ENCODE measurements around the gene SYNC. TPM values are rescaled to one million over a fixed set of nuclear protein-coding genes. Genes with fewer than 3 reads are reported as not detected.

SYNC gene
- total RNA-seq, 1 donor from 2014 or later, result 14.5 TPM

DNA sequence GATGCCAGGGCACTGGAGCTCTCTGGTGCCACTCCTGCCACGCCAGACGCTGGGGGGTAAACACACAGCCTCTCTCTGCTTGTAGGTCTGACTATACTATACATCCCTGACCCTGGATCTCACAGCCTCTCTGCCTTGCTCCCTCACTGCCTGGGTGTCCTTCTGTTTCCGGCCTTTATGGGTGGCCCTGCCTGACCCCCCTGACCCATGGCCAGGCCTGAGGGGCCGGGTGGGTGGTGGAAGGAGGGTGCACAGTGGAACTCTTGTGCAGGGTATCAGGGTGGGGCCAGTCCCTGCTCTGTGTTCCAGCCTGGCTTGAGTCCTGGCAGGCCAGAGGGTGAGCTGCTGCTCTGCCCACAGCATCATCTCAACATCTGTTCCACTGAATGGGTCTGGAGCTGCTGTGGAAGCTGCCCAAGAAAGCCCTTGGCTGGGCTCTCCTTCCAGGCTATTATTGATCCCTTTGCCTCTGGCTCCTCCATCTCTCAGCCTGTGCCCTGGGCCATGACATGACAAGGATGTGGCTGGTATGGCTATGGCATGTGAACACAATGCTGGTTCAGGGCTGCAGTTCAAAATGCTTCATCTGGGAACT lies 17.2 kb upstream of the SYNC start:
- Histone ChIP-seq H3K36me3 (no peaks in the 10 kb centered on the region), H3K9me3 (no peaks in the 10 kb centered on the region), H3K27ac (no peak overlapping the region), H3K4me1 (peaks cover 15% of the 10 kb centered on the region), H3K27me3 (ENCODE audit: low read depth) (no peaks in the 10 kb centered on the region), H3K4me3 (no peak overlapping the region)
- TF ChIP-seq CTCF (IDR thresholded peaks at IDR 0.05), result no peak
- intact Hi-C loops (cut with DNase I), result no loop called here
- no peak for ATAC-seq
- DNase-seq, result no peak

DNA sequence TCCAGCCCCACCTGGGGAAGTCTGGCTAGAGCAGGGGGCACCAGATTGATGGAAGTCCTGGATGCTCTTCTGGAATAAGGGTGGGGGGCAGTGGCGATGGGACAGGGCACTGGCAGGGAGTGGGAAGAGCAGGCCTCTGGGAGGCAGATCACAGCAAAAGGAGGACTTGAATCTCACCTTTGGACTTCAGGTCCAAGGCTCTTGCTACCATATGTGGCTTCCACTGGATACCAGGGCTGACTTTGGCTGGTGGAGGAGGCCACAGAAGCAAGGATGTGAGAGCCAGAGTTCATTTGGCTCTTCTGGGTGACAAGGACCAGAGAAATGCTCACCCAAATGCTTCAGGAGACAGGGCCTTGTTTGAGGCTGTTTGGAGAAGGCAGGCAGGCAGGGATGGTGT lies 16.0 kb upstream of the SYNC start:
- no peak overlapping the region for H3K4me3 ChIP-seq
- no peak for ATAC-seq
- H3K36me3 ChIP-seq, result no peaks in the 10 kb centered on the region
- no peak overlapping the region for H3K27ac ChIP-seq
- no peaks in the 10 kb centered on the region for H3K9me3 ChIP-seq
- no peaks in the 10 kb centered on the region for H3K27me3 ChIP-seq (ENCODE audit: low read depth)
- intact Hi-C loops (cut with DNase I), result no loop called here
- TF ChIP-seq CTCF (IDR thresholded peaks at IDR 0.05), result no peak
- peaks cover 13% of the 10 kb centered on the region for H3K4me1 ChIP-seq
- DNase-seq, result no peak

DNA sequence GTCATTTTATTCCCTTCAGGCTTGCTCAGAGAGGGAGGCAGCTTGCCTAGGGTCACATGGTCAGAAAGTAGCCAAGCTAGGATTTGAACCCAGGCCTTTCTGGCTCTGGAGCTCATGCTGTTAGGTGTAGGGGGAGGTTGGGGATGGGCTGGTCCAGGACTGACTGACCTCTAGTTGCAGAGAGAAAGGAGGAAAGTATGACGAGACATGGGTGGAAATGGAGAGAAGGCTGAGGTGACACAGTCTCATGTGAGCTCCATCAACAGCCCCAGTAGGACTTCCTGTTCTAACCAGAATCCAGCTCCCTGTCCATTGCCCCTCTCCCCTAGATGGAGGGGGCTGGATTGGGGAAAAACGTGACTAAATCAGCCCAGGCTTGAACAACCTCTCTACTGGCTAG lies 15.5 kb upstream of the SYNC start:
- H3K36me3 ChIP-seq, result no peaks in the 10 kb centered on the region
- H3K4me3 ChIP-seq, result no peak overlapping the region
- no peak for DNase-seq
- no peak for ATAC-seq
- intact Hi-C loops (cut with DNase I), result no loop called here
- TF ChIP-seq CTCF (IDR thresholded peaks at IDR 0.05), result no peak
- H3K9me3 ChIP-seq, result no peaks in the 10 kb centered on the region
- H3K27me3 ChIP-seq (ENCODE audit: low read depth), result no peaks in the 10 kb centered on the region
- no peak overlapping the region for H3K27ac ChIP-seq
- peaks cover 13% of the 10 kb centered on the region for H3K4me1 ChIP-seq

DNA sequence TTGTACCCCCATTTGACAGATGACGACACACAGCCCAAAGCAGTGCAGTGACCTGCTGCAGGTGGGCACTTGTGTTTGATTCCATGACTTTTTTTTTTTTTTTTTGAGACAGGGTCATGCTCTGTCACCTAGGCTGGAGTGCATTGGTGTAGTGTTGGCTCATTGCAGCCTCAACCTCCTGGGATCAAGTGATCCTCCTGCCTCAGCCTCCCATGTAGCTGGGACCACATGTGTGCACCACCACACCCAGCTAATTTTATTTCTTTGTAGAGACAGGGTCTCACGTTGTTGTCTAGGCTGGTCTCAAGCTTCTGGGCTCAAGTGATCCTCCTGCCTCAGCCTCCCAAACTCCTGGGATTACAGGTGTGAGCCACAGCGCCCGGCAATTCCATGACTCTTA lies 14.9 kb upstream of the SYNC start:
- intact Hi-C loops (cut with DNase I), result no loop called here
- ATAC-seq (no peak), DNase-seq (no peak)
- H3K9me3 ChIP-seq, result no peaks in the 10 kb centered on the region
- H3K4me1 ChIP-seq, result peaks cover 13% of the 10 kb centered on the region
- no peaks in the 10 kb centered on the region for H3K36me3 ChIP-seq
- TF ChIP-seq CTCF (IDR thresholded peaks at IDR 0.05), result no peak
- H3K27me3 ChIP-seq (ENCODE audit: low read depth), result no peaks in the 10 kb centered on the region
- H3K27ac ChIP-seq, result no peak overlapping the region
- H3K4me3 ChIP-seq, result no peak overlapping the region

GRCh38 chr1:32716312-32717148 lies 14.0 kb upstream of the SYNC start:
- peaks cover 19% of the 10 kb centered on the region for H3K4me1 ChIP-seq
- H3K4me3 ChIP-seq, result no peak overlapping the region
- ATAC-seq, result peak; percentile 93 to 95
- peak; percentile 96 for DNase-seq
- H3K27me3 ChIP-seq (ENCODE audit: low read depth), result no peaks in the 10 kb centered on the region
- no peaks in the 10 kb centered on the region for H3K36me3 ChIP-seq
- intact Hi-C loops (cut with DNase I), result no loop called here
- no peak for TF ChIP-seq CTCF (IDR thresholded peaks at IDR 0.05)
- peak overlapping the region; percentile 56 for H3K27ac ChIP-seq
- H3K9me3 ChIP-seq, result no peaks in the 10 kb centered on the region
